ENCODE results near the gene UGT1A4. TPM values are rescaled to one million over a fixed set of nuclear protein-coding genes. Genes with fewer than 3 reads are reported as not detected.
A peak's percentile ranks its signal among the peaks of the same experiment; 100 is the strongest.

Gene UGT1A4
- total RNA-seq, 2 donors from 2014 or later: not detected

DNA sequence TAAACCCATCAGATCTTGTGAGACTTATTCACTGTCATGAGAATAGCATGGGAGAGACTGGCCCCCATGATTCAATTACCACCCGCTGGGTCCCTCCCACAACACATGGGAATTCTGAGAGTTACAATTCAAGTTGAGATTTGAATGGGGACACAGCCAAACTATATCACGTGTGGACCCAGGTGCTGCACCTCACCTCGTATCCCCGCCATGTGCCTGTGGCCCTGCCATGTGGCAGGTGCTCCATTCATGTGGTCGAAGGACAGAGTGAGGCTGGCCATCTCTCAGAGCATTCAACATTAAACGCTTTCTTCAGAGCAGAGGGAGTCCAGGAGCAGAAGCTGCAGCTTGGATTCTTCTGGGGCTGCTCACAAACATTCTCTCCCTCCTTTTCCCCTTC is 91.8 kb downstream of the UGT1A4 start:
- H3K27ac Mint-ChIP-seq: no peak overlapping the region
- DNase-seq (ENCODE audit: low spot score) (peak; percentile 2), ATAC-seq (no peak)
- H3K4me3 Mint-ChIP-seq: no peak overlapping the region
- peaks cover 24 to 25% of the 10 kb centered on the region in 2 donors for H3K27me3 Mint-ChIP-seq
- H3K9me3 Mint-ChIP-seq: no peaks in the 10 kb centered on the region
- H3K4me1 Mint-ChIP-seq (ENCODE audit: low read depth in 2 of 2): no peaks in the 10 kb centered on the region
- no peaks in the 10 kb centered on the region for H3K36me3 Mint-ChIP-seq

DNA sequence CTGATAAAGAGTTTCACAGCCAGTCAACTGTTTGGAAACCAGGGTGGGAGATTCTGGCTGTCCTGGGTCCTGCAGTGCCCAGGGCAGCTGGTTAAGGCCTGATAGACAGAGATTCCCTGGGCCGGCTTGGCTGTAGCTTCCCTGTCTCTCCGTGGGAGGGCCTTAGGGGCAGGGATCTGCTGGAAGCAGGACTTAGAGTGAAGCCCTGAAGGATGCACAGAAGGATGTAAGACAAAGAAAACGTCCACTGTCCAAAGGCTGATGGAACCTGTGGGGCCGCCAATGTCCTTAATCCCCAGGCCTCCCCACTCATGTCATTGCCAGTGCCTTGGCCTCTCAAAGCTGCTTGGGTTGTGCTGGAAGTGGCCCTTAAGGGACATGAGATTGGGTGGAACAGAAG is 92.6 kb downstream of the UGT1A4 start:
- Mint-ChIP-seq H3K27ac (no peak overlapping the region), H3K4me1 (ENCODE audit: low read depth in 2 of 2) (no peaks in the 10 kb centered on the region), H3K4me3 (no peak overlapping the region), H3K9me3 (no peaks in the 10 kb centered on the region), H3K27me3 (peaks cover 23 to 24% of the 10 kb centered on the region in 2 donors), H3K36me3 (no peaks in the 10 kb centered on the region)
- no peak for ATAC-seq
- DNase-seq (ENCODE audit: low spot score): peak; percentile 34

DNA sequence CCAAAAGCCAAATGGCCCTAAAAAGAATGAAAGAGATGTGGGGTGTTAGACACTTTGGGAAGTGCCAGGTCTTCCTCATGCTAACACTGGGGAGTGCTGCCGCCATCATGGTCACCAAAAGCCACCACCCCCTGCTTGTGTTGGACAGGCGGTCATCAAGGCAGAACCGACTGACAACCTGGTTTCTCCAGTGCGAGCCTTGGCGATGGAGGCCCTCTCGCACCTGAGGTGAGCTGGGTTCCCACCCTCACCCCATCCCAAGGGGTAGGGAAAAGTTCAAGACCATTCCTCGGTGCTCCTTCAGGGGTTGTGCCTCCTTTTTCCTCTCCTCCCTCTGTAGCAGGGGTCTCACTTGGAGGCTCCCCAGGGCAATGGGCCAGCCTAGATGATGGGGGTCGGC is 93.2 kb downstream of the UGT1A4 start:
- DNase-seq (ENCODE audit: low spot score) (peak; percentile 20), ATAC-seq (no peak)
- H3K9me3 Mint-ChIP-seq: no peaks in the 10 kb centered on the region
- no peak overlapping the region for H3K4me3 Mint-ChIP-seq
- peaks cover 23 to 27% of the 10 kb centered on the region in 2 donors for H3K27me3 Mint-ChIP-seq
- no peaks in the 10 kb centered on the region for H3K4me1 Mint-ChIP-seq (ENCODE audit: low read depth in 2 of 2)
- no peak overlapping the region for H3K27ac Mint-ChIP-seq
- no peaks in the 10 kb centered on the region for H3K36me3 Mint-ChIP-seq

DNA sequence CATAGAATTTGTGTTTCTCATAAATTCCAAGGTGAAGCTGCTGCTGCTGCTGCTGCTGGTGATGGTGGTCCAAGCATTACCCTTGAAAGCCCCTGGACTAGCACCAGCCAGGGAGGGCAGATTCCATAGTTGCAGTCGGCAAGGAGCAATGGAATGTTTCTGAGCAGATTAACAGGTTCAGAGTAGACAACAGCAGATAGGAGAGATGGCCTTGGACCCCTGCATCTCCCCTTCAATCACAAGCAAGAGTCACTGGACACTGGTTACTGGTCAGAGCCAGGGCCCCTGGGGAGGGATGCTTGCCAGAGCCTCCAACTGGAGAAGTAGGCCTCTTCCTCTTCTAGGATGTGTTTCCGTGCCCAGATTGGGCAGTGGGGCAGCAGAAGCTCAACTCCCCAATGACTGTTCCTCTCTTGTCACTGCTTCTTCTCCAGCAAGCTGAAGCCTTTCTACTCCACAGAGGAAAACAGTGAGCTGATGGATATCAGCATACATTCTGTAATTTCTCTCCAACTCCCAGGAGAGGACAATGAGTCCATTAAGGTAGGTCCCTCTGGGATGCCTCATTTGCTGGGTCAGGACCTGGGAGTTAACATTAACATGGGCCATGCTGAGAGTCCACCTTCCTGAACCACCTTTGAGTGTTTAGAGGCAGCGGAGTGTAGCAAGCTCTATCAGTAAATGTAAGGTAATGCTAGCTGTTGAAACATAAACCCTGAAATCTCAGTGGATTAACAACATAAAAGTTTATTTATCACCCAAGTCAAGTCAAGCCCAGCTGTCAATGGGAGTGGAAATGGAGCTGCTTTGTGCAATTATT is 94.9 kb downstream of the UGT1A4 start:
- Mint-ChIP-seq H3K36me3 (no peaks in the 10 kb centered on the region), H3K27ac (no peak overlapping the region), H3K9me3 (no peaks in the 10 kb centered on the region), H3K27me3 (peaks cover 27 to 30% of the 10 kb centered on the region in 2 donors), H3K4me1 (ENCODE audit: low read depth in 2 of 2) (no peaks in the 10 kb centered on the region), H3K4me3 (no peak overlapping the region)
- DNase-seq (ENCODE audit: low spot score): peak; percentile 25
- ATAC-seq: no peak

DNA sequence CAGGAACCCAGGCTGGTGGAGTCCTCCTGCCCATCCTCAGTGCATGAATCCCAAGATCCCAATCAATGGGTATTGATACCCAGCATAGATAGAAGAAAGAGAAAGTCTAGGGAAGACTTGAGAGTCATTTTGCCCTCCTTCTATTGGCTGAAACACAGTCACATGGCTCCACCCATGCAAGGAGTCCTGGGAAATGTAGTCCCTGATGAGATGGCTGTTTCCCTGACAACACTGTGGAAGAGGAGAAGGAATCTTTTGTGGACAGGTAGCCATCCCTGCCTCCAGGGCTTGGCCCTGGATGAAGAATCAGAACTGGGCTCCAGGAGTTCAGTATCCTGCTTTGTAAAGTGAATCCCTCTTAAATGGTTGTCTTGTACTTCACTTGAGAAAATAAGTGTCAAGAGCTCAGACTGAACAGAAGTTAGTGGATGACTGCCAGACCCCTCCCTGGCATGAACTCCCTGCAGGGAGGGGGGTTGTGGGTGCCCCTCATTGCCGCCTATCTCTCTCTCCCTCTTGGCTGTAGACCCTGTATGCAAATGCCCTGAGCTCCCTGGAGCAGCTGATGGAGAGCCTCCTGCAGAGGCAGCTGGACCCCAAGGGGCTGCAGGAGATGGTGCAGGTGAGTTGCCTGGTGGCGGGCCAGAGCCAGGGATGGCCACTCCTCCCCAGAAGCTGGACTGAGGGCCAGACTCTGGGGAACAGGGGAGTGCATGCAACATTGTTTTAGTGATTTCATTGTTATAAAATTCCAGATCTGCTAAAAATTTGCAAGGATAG is 95.7 kb downstream of the UGT1A4 start:
- Mint-ChIP-seq H3K4me3 (no peak overlapping the region), H3K27ac (no peak overlapping the region), H3K27me3 (peaks cover 27 to 30% of the 10 kb centered on the region in 2 donors), H3K9me3 (no peaks in the 10 kb centered on the region), H3K36me3 (no peaks in the 10 kb centered on the region), H3K4me1 (ENCODE audit: low read depth in 2 of 2) (no peaks in the 10 kb centered on the region)
- DNase-seq (ENCODE audit: low spot score) (no peak), ATAC-seq (no peak)

DNA sequence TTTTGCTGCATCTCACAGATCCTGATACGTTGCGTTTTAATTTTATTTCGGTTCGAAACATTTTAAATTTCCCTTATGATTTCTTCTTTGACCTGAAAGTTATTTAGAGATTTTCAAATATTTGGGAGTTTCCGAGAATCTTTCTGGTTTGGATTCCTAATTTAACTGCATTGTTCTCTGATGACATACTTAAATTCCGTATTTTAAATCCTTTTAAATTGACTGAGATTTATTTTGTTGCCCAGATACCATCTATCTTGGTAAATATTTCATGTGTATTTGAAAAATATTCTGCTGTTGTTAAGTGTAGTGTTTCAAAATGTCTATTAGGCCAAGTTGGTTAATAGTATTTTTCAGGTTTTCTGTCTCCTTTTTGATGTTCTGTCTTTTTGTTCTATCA is 97.3 kb downstream of the UGT1A4 start:
- peaks cover 20 to 22% of the 10 kb centered on the region in 2 donors for H3K27me3 Mint-ChIP-seq
- no peaks in the 10 kb centered on the region for H3K9me3 Mint-ChIP-seq
- H3K27ac Mint-ChIP-seq: no peak overlapping the region
- H3K4me3 Mint-ChIP-seq: no peak overlapping the region
- ATAC-seq (no peak), DNase-seq (ENCODE audit: low spot score) (no peak)
- no peaks in the 10 kb centered on the region for H3K36me3 Mint-ChIP-seq
- H3K4me1 Mint-ChIP-seq (ENCODE audit: low read depth in 2 of 2): no peaks in the 10 kb centered on the region

DNA sequence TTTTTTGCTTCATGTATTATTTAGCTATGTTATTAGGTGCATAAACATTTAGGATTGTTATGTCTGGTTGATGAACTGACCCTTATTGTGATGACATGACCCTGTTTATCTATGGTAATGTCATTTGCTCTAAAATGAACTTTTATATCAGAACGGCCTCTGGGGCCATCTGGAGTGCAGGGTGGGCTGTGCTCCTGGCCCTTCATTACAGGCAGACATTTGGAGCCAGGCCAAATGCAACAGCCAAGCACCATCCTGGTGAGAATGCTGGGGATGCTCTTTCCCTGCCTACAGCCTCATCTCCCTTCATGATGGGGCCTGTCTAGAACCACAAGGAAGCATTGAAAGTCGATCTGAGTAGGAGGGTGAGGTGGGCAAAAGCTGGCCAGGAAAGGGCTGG is 97.8 kb downstream of the UGT1A4 start:
- H3K27me3 Mint-ChIP-seq: peaks cover 20 to 22% of the 10 kb centered on the region in 2 donors
- no peak overlapping the region for H3K27ac Mint-ChIP-seq
- ATAC-seq (no peak), DNase-seq (ENCODE audit: low spot score) (no peak)
- H3K4me3 Mint-ChIP-seq: no peak overlapping the region
- no peaks in the 10 kb centered on the region for H3K4me1 Mint-ChIP-seq (ENCODE audit: low read depth in 2 of 2)
- no peaks in the 10 kb centered on the region for H3K36me3 Mint-ChIP-seq
- H3K9me3 Mint-ChIP-seq: no peaks in the 10 kb centered on the region

DNA sequence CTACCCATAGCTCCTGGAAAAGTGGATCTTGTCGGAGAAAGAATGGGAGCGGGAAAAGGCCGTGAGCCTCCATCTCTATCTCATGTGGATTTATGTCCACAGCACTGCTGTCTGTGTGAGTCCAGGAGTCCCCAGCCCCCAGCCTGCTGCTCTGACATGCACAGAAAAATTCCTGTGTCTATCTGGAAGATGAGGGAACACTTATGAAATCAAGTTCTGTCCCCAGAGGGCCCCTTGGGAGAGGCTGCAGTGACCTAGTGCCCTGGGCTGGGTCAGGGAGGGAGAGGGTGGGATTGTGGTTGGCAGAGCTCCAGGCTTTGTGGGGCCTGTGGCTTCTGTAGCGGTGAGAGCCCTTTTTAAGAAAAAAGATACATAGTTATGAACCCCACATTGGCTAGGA is 98.2 kb downstream of the UGT1A4 start:
- H3K4me3 Mint-ChIP-seq: no peak overlapping the region
- H3K27ac Mint-ChIP-seq: no peak overlapping the region
- H3K4me1 Mint-ChIP-seq (ENCODE audit: low read depth in 2 of 2): no peaks in the 10 kb centered on the region
- peaks cover 22% of the 10 kb centered on the region in 2 donors for H3K27me3 Mint-ChIP-seq
- DNase-seq (ENCODE audit: low spot score) (no peak), ATAC-seq (no peak)
- no peaks in the 10 kb centered on the region for H3K9me3 Mint-ChIP-seq
- no peaks in the 10 kb centered on the region for H3K36me3 Mint-ChIP-seq

DNA sequence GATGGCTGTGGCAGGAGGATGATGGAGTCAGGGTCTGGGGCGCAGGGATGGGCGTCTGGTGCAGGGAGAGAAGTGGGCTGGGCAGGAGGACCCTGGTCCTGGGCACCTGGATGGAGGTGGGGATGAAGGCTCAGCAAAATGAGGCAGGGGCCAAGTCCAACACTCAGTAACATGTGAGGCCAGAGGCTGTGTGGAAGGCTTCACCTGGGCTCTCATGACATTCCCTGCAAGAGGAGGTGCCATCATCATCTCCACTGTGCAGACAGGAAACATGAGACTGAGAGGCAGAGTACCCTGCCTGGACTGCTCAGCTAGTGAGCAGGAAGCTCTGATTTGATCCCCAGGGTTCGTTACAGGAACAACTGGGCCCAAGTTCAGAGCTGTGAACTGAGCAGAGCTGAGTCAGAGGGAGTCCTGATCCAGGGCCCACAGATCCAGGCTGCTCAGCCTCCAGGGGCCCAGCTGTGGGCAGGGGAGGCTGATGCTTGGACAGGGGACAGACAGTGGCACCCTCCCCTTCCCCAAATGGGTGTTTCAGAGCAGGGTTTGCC is 98.9 kb downstream of the UGT1A4 start:
- DNase-seq (ENCODE audit: low spot score) (peak; percentile 46), ATAC-seq (no peak)
- Mint-ChIP-seq H3K4me1 (ENCODE audit: low read depth in 2 of 2) (no peaks in the 10 kb centered on the region), H3K36me3 (no peaks in the 10 kb centered on the region), H3K4me3 (no peak overlapping the region), H3K9me3 (no peaks in the 10 kb centered on the region), H3K27ac (no peak overlapping the region), H3K27me3 (peaks cover 20 to 22% of the 10 kb centered on the region in 2 donors)

DNA sequence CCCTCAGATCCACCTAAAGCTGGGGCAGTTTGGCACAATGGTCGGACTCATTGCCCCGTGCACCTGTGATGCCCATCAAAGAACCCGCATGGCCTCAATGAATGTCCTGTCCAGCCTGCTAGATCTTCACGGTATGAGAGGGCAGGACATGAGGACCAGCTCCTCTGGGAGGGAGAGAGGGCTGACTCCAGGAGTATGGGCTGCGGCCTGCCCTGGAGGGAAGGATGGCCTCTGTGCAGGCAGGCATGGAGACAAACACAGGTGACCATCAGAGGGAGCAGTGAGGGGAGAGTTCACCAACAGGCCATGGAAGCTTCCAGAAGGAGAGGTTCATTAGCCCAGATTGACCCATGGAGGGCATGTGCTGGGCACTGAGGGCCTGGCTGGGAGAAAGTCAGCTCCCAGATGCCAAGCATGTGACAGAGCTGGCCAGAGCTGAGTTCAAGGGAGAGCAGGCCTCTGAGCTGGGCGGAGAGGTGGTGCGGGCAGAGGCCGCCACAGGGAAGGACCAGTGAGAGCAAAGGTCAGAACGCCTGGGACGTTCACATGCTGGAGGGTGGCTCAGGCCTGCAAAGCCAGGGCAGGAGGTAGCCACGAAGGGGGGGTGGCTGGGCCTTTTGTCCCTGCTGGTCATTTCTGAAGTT is 99.6 kb downstream of the UGT1A4 start:
- no peaks in the 10 kb centered on the region for H3K4me1 Mint-ChIP-seq (ENCODE audit: low read depth in 2 of 2)
- no peak for ATAC-seq
- H3K4me3 Mint-ChIP-seq: no peak overlapping the region
- H3K27ac Mint-ChIP-seq: no peak overlapping the region
- peaks cover 16 to 22% of the 10 kb centered on the region in 2 donors for H3K27me3 Mint-ChIP-seq
- DNase-seq (ENCODE audit: low spot score): peak; percentile 47
- no peaks in the 10 kb centered on the region for H3K36me3 Mint-ChIP-seq
- H3K9me3 Mint-ChIP-seq: no peaks in the 10 kb centered on the region

DNA sequence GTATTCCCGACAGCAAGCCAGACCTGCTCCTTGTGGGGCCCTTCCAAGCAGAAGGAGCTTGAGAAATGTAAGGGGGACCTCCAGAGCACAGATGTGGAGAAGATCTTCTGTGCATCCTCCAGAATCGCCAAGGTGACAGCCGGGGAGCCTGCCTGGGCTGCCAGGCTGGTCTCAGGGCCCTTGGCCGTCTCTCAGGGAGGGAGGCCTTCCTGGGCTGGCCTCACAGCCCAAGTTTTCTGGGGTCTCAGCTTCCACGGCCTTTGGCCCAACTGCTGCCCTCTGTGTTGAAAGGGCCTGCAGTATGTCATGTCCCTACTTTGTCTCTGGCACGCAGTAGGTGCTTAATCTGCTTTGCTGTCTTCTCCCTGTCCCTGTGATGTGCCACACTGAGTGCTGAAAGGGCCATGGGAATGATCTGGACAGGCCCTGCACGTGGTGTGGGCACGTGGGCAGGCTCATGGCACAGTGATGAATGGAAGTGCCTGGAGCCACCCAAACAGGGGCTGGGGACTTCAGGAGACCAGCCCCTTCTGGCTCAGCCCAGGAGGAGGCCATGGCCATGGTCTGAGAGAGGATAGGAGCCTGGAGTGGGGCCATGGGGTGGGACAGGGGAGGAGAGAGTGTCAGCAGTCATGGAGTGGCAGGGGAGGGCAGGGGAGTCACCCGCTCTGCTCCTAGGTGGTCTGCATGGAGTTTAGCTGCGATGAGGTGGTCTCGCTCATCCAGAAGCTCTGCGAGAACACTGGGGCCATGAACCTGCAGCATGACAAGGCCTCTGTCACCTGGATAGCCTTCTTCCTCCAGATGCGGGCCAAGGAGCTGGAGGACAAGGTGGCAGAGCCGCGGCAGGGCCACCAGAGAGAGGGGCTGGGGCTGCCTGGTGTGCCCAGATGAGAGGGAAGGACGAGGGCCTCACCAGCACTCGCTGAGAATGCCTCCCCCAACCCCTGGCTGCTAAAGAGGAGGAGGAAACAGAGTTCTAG is 100.4 kb downstream of the UGT1A4 start:
- Mint-ChIP-seq H3K4me3 (no peak overlapping the region), H3K36me3 (no peaks in the 10 kb centered on the region), H3K27me3 (peaks cover 13 to 22% of the 10 kb centered on the region in 2 donors), H3K4me1 (ENCODE audit: low read depth in 2 of 2) (no peaks in the 10 kb centered on the region), H3K9me3 (no peaks in the 10 kb centered on the region), H3K27ac (no peak overlapping the region)
- DNase-seq (ENCODE audit: low spot score) (peak; percentile 45), ATAC-seq (no peak)

DNA sequence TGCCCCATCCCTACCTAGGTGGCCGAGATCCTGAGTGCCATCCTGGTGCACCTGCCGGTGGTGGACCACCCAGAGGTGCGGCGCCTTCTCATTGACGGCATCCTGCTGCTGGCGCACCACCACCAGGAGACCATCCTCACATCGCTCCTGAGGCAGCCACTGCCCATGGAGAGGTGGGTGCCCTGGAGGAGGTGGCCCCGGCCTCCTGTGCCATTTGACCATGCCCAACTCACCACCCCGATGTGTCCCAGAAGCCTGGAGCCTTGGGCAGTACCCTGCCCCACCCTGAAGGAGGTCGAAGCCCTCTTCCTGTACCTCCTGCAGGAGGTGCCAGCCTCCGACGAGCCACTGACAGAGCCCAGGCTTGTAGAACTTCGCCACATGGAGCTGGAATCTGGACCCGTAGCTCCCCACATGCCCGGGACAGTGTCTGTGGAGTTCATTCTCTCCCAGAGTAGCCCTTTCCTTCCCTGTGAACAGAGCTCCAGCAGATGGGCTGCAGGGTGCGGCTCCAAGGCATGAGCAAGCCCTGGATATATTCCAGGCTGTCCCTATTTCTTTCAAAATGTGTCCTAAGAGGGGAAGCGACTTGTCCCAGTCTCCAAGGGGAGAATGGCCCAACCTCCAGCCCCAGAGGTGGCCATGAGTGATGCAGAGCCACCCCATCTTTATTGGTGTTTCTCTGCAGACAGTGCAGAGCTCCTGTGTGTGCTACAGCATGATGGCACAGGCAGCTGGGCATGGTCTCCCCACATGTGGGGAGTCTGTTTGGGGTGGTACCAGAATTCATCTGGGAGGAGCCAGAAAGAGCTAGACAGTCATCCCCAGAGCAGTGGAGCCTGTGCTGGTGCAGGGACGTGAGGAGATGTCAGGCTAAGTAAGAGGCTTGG is 101.6 kb downstream of the UGT1A4 start:
- Mint-ChIP-seq H3K27me3 (peaks cover 8 to 18% of the 10 kb centered on the region in 2 donors), H3K9me3 (no peaks in the 10 kb centered on the region), H3K4me3 (no peak overlapping the region), H3K4me1 (ENCODE audit: low read depth in 2 of 2) (no peaks in the 10 kb centered on the region), H3K36me3 (no peaks in the 10 kb centered on the region), H3K27ac (no peak overlapping the region)
- DNase-seq (ENCODE audit: low spot score) (peak; percentile 45), ATAC-seq (no peak)
